NT2/D1 (cell line): ENCODE measurements around the gene SLC22A2.

Experiments
- DNase-seq: peaks from one replicate; pipeline ENCODE4 v3.0.0-alpha.2; 2011; ENCODE audit warnings: low read depth, low spot score
- H3K27me3 ChIP-seq: 2 replicates; pipeline ENCODE4 v1.6.0; 2011; ENCODE audit warnings: mild to moderate bottlenecking; ENCODE audit not compliant: insufficient read length, insufficient read depth
- H3K36me3 ChIP-seq: 2 replicates; pipeline ENCODE4 v1.6.1; 2011; ENCODE audit warnings: mild to moderate bottlenecking, low read length, mixed read lengths; ENCODE audit not compliant: insufficient read depth, insufficient read length
- H3K4me1 ChIP-seq: 2 replicates; pipeline ENCODE4 v1.5.1; 2011; ENCODE audit not compliant: insufficient read depth, insufficient read length
- H3K4me3 ChIP-seq: 2 replicates; pipeline ENCODE4 v1.5.1; 2011; ENCODE audit warnings: low read depth; ENCODE audit not compliant: insufficient read length
- H3K9ac ChIP-seq: 2 replicates; pipeline ENCODE4 v1.6.0; 2011; ENCODE audit warnings: low read depth; ENCODE audit not compliant: insufficient read length
- H3K9me3 ChIP-seq: 2 replicates; pipeline ENCODE4 v1.5.1; 2011; ENCODE audit warnings: mild to moderate bottlenecking, low read length; ENCODE audit not compliant: insufficient read depth
- SUZ12 ChIP-seq: IDR thresholded peaks from 2 replicates; pipeline ENCODE4 v1.6.1; 2011; ENCODE audit not compliant: insufficient read length, insufficient read depth; ENCODE audit errors: extremely low read depth
- YY1 ChIP-seq: IDR thresholded peaks from 2 replicates; pipeline ENCODE4 v1.6.1; 2011; ENCODE audit not compliant: insufficient read length, insufficient read depth
- ZNF274 ChIP-seq: IDR thresholded peaks from 2 replicates; pipeline ENCODE4 v1.6.1; 2011; ENCODE audit warnings: mild to moderate bottlenecking, low read depth, low read length

Gene SLC22A2

GRCh38 chr6:160218810-160219209 lies 39.8 kb downstream of the SLC22A2 start:
- TF ChIP-seq YY1 = no peak
- no peak for TF ChIP-seq ZNF274
- TF ChIP-seq SUZ12 = no peak
- Histone ChIP-seq H3K9me3 (no peaks in the 10 kb centered on the region), H3K4me3 (no peak overlapping the region), H3K4me1 (peaks cover 3% of the 10 kb centered on the region), H3K27me3 (no peaks in the 10 kb centered on the region), H3K36me3 (no peaks in the 10 kb centered on the region), H3K9ac (no peak overlapping the region)
- no peak for DNase-seq

DNA sequence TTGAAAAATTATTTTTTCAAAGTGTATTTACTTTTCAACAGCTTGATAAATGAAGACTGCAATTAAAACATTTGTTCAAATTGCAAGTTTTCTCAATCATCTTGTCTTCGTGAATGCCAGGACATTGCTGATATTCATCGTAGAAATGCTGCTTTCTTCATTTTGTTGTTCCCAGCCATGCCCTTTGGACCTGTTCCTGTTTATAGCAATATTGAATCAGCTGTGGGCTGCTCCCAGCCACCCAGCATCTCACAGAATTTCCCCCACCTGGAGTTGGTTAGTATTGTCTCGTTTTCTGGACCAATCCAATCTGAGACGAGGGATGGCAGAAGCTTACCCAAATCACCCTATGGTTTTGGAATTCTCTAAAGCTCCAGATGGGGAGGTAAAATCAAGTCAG lies 40.8 kb downstream of the SLC22A2 start:
- H3K4me3 ChIP-seq = no peak overlapping the region

DNA sequence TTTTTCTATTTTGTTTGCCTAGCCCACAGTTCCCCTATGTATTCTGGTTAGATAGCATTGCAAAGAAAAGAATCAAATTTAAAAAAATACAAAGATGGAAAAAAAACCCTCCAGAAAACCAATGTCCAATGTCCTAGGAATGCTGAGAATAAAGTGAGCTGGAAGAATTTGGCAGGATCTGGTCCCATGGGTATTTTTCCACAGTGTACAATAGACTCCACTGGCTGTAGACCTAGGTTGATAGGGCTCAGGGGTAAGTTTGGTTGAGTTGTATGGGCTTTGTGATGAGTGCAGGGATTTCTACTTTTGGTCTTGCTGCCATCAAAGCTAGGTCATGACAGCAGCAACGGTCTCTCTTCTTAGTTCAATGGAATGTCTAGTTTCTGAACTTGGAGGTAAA lies 41.5 kb downstream of the SLC22A2 start:
- no peaks in the 10 kb centered on the region for H3K9me3 ChIP-seq
- H3K27me3 ChIP-seq = no peaks in the 10 kb centered on the region
- no peak overlapping the region for H3K9ac ChIP-seq
- H3K36me3 ChIP-seq = no peaks in the 10 kb centered on the region
- no peak for DNase-seq
- H3K4me1 ChIP-seq = peaks cover 3% of the 10 kb centered on the region
- TF ChIP-seq SUZ12 = no peak
- TF ChIP-seq ZNF274 = no peak
- no peak for TF ChIP-seq YY1
- no peak overlapping the region for H3K4me3 ChIP-seq

More for the DNA sequence above, 40.8 kb downstream of the SLC22A2 start:
- no peaks in the 10 kb centered on the region for H3K9me3 ChIP-seq
- H3K4me1 ChIP-seq = peaks cover 3% of the 10 kb centered on the region
- no peak for DNase-seq
- no peaks in the 10 kb centered on the region for H3K27me3 ChIP-seq
- H3K9ac ChIP-seq = no peak overlapping the region
- no peaks in the 10 kb centered on the region for H3K36me3 ChIP-seq
- TF ChIP-seq SUZ12 (no peak), YY1 (no peak)

DNA sequence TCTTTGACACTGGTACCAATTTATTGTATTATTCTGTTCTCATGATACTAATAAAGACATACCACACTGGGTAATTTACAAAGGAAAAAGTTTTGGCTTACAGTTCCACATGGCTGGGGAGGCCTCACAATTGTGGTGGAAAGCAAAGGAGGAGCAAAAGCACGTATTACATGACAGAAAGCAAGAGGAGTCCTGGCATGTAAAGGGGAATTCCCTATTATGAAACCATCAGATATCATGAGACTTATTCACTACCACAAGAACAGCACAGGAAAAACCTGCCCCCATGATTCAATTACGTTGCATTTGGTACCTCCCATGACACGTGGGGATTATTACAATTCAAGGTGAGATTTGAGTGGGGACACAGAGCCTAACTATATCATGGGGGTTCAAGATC lies 43.4 kb downstream of the SLC22A2 start:
- DNase-seq = no peak
- no peak overlapping the region for H3K4me3 ChIP-seq
- H3K9ac ChIP-seq = no peak overlapping the region
- TF ChIP-seq SUZ12 (no peak), YY1 (no peak), ZNF274 (no peak)
- H3K27me3 ChIP-seq = no peaks in the 10 kb centered on the region
- no peaks in the 10 kb centered on the region for H3K4me1 ChIP-seq
- no peaks in the 10 kb centered on the region for H3K9me3 ChIP-seq
- no peaks in the 10 kb centered on the region for H3K36me3 ChIP-seq

DNA sequence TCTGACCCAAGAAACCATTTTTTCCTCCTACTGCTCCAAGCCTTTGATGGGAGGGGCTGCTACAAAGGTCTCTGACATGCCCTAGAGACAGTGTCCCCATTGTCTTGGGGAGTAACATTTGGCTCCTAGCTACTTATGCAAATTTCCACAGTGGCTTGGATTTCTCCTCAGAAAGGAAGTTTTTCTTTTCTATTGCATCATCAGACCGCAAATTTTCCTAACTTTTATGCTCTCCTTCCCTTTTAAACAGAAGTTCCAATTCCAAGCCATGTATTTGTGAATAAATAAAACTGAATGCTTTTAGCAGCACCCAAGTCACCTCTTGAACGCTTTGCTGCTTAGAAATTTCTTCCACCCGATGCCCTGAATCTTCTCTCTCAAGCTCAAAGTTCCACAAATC lies 51.0 kb downstream of the SLC22A2 start:
- peaks cover 11% of the 10 kb centered on the region; the same call in 1 of the 2 replicates for H3K9me3 ChIP-seq
- no peaks in the 10 kb centered on the region for H3K27me3 ChIP-seq
- TF ChIP-seq YY1 (no peak), SUZ12 (no peak), ZNF274 (no peak)
- DNase-seq = no peak
- H3K9ac ChIP-seq = no peak overlapping the region
- H3K36me3 ChIP-seq = no peaks in the 10 kb centered on the region
- no peak overlapping the region for H3K4me3 ChIP-seq
- H3K4me1 ChIP-seq = no peaks in the 10 kb centered on the region

DNA sequence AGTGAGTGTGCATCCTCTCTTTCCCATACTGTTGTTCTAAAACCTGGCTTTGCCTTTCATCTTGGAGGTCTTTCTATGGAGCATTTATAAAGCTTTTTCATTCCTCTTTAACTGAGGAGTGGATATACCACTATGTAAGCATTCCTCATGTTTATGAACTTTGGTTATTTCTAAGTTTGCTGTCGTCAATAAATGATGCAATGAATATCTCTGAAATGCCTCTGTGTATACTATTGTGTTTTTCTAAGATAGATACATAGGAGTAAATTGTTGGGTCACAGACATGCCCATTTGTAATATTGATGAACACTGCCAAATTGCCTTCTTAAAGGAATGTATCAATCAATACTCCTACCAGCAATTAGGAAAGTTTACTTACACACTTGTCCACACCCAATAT lies 53.9 kb downstream of the SLC22A2 start:
- no peaks in the 10 kb centered on the region for H3K27me3 ChIP-seq
- no peak for TF ChIP-seq YY1
- TF ChIP-seq ZNF274 = no peak
- no peak for TF ChIP-seq SUZ12
- no peak overlapping the region for H3K9ac ChIP-seq
- no peaks in the 10 kb centered on the region for H3K36me3 ChIP-seq
- H3K9me3 ChIP-seq = peaks cover 11% of the 10 kb centered on the region; the same call in 1 of the 2 replicates
- no peak overlapping the region for H3K4me3 ChIP-seq
- DNase-seq = no peak
- no peaks in the 10 kb centered on the region for H3K4me1 ChIP-seq

- Histone ChIP-seq H3K36me3 (no peaks in the 10 kb centered on the region), H3K4me3 (no peak overlapping the region)
Observed at GRCh38 chr6:160203953-160204352, 54.7 kb downstream of the SLC22A2 start.

DNA sequence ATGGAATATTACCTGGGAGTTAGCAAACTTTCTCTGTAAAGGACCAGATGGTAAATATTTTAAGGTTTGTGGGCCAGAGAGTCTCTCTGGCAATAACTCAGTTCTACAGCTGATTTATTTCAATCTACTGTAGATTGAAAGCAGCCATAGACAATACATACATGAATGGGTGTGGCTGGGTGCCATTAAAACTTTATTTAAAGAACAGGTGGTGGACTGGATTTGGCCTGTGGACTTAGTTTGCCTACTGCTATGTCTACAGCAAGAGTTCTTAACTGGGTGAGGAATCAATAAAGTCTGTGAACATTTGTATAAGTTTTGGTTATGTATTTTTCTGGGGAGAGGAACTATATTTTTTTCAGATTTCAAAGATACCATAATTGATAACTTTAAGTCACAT lies 55.1 kb downstream of the SLC22A2 start:
- TF ChIP-seq ZNF274 (no peak), SUZ12 (no peak)
- DNase-seq = no peak
- peaks cover 11% of the 10 kb centered on the region; the same call in 1 of the 2 replicates for H3K9me3 ChIP-seq
- H3K9ac ChIP-seq = no peak overlapping the region
- no peaks in the 10 kb centered on the region for H3K36me3 ChIP-seq
- H3K4me1 ChIP-seq = no peaks in the 10 kb centered on the region
- no peak overlapping the region for H3K4me3 ChIP-seq
- no peaks in the 10 kb centered on the region for H3K27me3 ChIP-seq

More at GRCh38 chr6:160203953-160204352, 54.7 kb downstream of the SLC22A2 start:
- Histone ChIP-seq H3K4me1 (no peaks in the 10 kb centered on the region), H3K9me3 (peaks cover 11% of the 10 kb centered on the region; the same call in 1 of the 2 replicates), H3K27me3 (no peaks in the 10 kb centered on the region), H3K9ac (no peak overlapping the region)
- no peak for TF ChIP-seq SUZ12
- TF ChIP-seq YY1 = no peak
- no peak for TF ChIP-seq ZNF274
- DNase-seq = no peak
